NCI-H1417 (cell line): ENCODE measurements around the gene DAGLA.

ENCODE experiments used
- DNase-seq, 3 experiments: peaks; one replicate each; lab custom pipeline; 2025; lab: John Stamatoyannopoulos, UW

DAGLA gene

DNA sequence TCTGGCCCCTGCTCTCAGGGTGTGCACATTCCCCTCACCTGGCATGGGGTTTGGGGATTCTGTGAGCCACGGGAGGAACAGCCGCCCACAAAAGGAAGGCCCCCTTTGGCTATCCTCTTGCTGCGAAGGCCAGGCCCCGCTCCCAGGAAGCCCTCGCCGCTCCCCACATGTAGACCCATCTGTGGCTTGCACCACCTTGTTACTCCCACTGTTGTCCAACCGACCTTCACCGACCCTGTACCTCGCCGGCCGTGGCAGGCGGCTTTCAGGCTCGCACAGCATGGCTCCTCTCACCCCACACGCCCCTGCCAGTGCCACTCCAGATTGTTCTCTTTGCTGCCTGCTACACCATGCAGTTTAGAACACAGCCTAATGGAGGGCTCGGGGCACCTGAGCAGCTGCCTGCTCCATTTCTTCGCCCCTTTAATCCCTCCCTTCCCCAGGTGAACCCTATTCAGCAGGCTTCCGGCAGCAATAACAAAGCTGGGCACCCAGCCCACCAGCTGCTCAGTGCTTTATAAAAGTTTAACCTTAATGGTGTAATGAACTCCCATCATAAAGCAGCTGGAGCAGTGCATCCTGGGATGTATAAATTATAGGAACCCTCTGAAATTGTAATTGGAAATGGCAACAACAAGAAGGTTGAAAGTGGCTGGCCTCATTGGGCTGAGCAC, 10.7 kb downstream of the DAGLA start:
- peak; percentile 35 to 89 (median 77) for DNase-seq

DNA sequence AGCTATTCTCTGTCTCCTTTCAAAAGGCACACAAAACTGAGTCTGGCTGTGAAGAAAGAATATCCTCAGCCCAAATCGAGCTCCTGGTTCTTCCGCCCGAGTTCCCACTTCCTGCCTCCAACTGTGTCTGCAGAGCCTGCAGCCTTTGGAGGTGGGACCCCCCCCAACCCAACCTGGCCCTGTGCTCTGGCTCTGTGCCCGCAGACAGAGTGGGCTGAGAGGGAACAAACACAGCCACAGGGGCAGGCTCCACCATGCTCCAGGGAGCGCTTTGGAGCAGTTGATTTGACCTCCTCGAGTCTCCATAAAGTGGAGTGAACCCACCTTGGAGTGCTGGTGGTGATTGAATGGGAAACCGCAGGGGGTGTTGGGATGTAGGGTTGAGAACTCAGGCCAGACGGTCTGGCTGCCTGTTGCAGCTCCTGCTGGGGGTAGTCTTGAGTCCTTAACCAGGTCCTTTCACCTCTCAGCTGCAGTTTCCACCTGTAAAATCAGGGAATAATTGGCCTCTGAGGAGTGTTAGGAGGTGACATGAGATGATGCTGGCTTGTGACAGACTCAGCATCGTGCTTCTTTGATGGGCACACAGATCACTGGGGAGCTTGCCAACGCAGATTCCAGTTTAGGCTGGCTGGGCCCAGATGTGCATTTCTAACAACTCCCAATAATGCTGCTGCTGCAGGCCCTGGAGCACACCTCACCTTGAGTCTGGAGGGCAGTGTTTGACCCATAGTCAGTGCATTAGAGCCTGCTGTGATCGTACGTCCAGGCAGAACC, 11.4 kb downstream of the DAGLA start:
- DNase-seq = peak; percentile 73 to 89 (median 77)

DNA sequence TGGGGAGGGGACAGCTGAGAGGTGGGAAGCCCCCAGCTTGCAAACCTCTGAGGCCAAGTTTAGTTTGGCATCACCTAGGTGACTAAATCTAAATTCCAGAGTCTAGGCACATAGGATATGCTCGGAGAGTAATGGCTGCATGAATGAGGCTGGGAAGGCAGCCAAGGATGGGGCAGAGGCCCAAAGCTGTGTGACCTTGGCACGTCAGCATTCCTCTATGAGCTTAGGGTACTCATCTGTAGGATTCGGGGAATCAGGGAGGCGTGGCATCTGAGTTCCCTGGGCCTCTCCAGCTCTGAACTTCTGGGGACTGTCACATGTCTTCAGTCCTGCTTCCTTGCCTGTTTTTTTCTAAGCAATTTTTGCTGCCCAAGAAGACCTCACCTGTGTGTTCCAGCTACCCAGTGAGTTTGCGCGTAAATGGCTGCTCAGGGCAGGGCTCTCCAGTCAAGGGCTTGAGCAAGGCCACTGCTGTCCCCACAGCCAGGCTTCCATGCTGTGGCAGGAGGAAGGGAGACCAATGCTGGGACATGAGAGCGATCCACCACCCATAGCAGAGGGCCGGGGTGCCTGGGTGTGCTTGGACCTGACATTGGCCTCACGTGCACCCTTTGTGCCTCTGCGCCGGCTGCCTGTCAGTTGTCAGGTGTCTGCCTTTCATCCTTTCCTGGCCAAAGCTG, 13.9 kb downstream of the DAGLA start:
- no peak for DNase-seq

DNA sequence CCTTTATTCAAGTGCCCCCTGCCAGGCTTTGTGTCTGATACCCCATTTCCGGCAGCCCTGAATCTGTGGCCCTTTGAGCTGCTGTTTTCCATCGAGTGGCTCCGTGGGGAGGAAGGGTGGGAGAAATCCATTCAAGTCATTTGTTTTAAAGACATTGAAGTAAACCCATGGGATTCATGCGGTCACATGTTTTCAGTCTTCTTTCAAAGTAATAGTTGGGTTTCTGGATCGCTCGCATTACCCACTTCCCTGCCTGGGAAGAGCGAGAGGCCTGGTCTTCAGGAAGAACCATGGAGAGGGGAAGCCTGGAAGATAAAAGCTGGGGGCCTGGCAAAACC, 14.4 kb downstream of the DAGLA start:
- peak; percentile 68 to 84 (median 73) for DNase-seq

DNA sequence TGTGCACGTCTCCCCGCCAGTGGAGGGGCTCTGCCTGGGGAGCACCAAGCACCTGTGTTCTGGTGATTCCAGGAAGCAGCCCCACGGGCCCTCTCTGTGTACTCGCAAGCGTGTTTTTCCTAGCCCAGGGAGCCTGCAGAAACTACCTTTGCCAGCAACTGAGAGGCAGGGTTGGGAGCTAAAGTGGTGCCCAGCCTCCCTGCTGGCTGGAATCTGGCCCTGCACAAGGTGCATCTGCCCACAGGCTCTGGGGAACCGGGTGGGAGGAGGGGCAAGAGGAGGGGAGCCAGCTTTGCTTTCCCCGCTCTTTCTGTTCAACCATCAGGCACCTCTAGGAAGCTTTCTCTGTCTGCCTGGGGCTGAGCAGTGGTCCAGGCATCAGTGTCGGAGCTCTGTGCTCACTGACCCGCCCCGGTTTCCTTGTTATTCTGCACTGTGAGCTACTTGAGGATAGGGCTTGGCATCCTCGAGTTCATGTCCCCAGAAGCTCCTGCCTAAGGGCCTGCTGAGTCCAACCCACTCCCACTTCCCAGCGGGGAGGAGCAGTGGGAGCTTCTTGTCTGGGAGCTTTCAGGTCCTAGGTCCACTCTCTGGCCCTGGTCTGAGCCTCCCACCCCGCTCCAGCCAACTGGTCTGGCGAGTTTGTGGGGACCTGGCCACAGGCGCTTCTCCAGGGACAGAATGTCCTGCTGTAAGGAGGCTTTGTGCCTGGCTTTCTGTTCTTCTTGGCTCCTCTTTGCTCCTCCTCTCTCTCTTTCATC, 14.9 kb downstream of the DAGLA start:
- DNase-seq = peak; percentile 48 to 76 (median 68)

DNA sequence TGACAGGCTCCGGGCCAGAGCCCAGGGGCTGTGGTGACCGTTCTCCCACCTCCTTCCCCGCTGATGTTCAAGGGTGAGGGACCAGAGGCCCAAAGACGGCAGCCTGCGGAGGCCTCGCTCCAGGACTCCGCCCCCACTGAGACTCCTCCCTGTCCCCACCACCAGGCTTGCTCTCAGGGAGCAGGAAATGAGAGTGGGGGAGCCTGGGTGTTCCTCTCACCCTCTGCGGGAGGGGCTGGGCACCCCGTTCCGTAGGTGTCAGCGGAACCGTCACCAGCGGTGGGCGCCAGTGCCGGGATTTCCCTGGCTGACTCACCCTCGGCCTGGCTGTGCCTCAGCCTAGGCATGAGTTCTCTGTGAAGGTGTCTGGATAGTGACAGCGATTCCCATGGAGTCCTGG, 15.7 kb downstream of the DAGLA start:
- peak in 1 of 3 experiments; percentile 19 for DNase-seq

DNA sequence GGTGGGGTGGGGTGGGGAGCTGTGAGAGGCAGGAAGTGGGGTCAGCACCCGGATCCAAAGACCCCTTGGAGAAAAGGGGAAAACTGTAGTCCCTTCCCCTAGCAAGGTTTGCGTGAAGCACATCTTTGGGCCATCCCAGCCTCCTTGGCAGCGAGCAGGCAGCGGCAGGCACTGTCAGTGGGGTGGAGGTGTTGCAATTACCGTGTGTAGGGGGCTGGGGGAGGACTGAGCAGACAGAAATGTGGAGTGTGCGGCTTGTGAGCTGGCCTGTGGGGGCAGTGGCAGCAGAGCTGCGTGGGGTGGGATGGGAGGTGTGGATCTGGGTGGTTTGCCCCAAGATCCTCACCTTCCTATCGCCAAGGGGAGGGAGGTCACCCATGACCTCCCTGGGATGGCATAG, 16.4 kb downstream of the DAGLA start:
- no peak for DNase-seq

DNA sequence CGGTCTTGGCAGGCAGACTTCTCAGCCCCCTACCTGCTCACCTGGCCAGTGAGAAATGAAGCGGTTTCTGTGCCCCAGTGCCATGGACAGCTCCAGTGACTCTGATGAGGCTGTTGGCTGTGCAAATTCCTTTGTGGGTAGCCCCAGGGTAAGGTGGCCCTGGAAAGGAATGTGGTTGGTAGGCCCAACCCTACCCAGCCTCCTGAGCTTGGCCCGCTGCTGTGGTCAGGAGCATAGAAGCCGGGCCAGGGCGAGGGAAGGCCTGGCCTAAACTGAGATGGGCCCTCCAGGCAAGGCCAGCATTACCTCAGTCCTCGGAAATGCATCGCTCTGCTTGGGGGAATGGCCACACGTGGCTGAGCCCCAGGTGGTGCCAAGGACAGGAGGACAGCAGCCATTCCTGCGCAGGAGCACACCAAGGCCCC, 16.9 kb downstream of the DAGLA start:
- DNase-seq = no peak

DNA sequence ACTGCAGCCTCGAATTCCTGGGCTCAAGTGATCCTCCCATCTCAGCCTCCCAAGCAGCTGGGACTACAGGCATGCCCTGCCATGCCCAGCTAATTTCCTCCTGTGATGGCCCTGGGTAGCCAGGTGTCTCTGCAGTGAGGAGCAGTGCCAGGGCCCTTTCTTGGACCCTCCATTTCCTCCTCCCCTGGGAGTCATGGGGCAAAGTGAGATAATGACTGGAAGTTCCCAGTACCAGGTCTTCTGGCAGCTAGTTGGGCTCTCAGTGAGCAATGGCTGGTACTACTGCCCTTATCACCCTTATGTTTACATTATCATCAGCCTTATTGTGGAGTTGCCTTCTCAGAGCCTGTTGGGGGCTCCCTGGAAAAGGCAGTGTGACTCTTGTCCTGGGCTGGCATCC, 17.6 kb downstream of the DAGLA start:
- no peak for DNase-seq

DNA sequence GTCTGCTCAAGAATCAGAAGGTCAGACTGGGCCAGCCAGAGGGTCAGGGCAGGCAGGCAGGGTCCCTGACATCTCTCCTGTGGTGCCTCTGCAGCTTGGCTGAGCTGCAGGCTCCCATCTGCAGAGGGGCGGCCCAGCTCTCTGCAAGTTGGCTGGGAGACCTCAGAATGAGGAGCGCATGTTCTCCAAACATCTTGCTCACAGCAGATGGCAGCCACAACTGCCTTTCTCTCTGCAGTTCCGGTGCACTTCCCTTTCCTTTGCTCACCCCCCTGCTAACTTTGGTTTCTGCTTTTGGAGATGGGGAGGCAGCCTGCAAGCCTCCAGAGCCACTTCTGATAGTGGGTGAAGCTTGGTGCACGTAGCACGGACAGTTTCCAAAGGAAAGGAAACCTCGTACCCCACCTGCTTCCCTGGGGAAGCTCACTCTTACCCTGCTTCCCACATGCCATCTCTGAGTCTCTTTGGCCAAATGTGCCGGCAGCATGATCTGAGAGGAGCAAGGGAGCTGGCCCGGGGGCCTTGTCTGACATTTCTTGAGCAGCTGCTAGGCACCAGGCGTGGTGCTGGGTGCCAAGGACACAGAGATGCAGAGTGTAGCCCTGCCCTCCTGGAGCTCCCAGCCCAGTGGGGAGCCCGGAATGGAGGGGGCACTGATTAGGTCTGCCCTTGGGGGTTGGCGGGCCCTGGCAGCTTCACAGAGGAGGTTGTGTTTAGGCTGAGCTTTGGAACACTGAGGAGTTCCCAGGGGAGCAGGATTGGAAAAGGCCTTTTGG, 18.2 kb downstream of the DAGLA start:
- DNase-seq = peak in 1 of 3 experiments; percentile 22

DNA sequence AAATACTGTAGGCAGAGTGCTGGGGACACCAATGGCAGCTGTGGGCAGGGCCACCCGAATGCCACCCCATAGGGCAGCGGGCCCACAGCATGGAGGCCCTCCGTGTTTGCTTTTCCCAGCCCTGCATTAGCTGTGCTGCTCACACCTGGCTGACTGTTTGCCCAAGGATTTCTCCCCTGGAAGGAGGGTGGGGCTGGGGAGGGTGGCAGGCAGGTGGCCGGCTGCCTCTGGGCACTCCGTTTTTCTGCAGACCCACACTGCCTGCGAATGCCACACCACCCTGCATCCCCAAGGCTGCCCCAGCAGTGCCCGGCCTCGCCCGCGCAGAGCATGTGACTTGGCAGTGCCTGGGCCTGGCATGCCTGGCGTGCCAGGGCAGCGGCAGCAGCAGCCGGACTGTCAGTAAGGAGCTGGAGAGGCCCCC, 19.6 kb downstream of the DAGLA start:
- peak; percentile 70 to 97 (median 91) for DNase-seq

DNA sequence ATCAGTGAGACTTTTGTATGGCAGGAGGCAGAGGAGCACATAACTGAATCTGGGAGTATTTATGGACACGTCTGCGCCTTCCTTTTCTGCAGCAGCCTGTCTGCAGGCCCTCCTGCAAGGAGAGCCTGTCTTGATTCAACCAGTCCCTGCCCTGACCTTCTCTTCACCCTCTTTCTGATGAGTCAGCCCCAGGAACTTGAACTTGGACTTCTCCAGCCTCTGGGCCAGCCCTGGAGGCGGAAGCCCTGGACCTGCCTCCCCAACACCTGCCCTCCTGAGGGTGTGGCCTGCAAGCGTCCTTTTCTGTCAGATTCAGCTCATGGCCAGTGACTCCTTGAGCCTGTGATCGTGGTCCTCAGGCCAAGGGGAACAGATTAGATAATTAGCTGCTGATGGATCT, 20.0 kb downstream of the DAGLA start:
- DNase-seq = peak; percentile 28 to 81 (median 71)

DNA sequence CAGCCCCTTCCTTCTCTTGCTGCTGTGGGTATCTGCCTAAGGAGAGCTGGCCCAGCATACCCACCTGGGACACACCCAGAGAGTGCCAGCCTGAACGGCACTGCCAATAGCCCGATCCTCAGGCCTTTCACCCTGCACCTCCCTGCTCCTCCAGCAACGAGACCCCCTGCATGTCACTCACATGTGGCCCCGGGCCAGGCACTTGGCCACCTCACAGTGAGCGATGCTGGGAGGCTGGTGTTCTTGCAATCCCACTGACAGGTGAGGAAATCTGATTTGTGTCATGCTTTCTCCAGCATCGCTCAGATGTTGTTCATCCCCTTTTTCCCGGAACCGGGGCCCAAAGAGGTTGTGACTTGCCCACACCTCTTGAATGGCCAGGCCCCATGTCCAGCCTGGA, 20.5 kb downstream of the DAGLA start:
- DNase-seq = no peak

DNA sequence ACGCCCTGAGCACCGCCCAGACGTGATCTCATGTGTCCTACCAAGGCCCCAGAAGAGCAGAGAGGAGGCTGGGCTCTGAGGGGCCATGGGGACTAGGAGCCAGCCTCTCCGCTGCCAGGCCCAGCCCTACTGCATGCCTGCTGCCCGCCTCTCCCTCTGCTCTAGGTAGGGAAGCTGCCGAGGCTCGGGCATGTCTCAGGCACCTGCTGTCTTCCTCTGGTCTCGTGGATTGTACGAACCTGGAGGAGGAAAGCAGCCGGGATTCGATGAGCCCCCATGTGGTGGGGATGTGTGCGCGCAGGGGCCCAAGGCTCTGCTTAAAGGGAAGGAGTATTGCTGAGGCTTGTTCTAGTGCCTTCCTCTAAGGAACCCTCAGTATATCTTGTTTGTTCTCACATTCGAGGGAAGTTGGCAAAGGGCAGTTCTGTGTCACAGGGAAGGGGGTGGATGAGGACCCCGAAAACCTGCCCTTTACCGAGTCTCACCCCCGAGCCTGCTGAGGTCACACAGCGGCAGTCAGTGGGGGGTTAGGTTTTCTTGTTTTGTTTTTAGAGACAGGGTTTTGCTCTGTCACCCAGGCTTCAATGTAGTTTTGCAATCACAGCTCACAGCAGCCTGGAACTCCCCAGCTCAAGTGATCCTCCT, 21.2 kb downstream of the DAGLA start:
- DNase-seq = peak; percentile 59 to 85 (median 66)

DNA sequence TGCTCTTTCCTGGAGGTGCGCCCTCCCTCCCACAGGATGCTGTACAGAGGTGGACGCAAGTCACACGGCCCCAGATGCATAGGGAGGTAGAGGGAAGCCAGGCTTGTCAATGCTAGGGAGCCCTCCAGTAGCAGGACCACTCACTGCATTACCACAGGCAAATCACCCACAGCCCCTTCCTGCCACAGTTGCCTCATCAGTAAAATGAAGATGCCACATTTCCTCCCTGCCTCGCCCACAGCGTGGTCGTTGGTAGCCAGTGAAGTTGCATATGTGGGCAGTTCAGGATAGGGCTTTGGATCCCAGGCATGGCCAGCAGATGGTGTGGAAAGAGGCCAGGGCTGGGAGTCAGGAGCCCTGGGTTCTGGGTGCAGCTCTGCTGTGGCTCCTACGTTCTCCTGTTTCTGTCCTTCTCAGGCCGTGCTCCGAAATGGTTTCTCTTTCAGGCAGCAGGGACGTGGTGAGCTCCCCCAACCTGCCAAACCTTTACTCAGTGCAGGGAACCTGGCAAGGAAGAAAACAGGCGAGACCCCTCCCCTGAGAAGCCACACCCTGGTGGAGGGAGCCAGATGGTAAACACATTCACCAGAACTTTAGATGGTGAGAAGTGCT, 22.6 kb downstream of the DAGLA start:
- DNase-seq = no peak

DNA sequence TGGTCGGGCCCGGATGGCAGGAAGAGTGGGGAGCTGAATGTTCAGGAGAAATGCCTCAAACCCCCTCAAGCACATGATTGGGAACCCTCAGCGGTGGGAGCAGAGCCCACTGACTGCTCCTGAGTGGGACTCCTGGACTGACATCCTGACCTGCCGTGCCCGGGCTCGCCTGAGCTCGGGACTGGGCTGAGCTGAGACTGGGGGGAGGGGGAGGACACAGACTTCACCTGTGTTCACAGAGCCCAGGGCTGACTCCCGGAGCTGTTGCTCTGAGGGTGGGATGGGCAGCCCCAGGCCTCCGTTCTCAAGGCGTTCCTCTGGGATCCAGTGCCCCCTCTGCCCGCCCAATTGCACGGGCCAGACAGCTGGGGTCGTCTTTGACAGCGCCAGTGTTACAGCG, 24.6 kb downstream of the DAGLA start:
- DNase-seq = no peak

DNA sequence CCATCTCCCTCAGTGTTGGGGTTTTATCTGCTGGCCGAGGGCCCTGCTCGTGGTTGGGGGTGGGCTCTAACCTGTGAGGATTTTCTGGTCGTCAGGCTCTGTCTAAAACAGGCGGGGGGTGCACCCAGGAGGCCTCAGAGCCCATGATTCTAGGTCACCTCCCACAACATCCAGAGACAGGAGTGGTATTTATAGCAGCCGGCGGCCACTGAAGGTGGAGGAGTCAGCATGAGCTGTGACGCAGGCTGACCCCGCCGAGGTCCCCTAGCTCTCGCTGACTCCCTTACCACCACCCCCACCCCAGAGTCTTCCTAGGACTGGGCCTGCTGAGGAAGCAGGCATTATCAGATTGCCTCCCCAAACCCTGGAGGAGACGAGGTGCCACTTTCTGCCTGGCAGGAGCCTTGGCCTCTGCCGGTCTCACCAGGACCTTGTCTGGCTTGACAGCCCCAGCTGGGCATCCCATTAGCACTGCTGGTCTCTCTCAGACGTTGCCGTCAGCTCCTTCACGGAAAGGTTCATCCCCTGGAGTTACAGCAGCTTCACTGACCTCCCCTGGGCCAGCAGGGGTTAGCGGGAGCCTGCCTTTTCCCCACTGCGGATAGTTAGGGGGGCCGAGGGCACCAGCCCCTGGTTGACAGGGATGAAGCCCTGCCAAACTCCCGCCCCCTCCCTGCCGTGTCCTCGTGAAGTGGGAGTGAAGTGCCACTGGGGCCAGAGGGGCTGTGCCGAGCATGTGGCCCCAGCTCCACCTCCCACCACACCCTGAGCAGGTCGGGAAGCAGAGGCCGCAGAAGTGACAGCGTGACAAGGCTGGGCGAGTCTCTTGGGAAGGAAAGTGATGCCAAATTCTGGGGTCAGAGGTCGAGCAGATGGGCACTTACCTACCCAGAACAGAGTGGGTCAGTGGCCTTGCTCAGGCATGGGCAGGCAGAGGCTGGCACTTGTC, 26.5 kb downstream of the DAGLA start:
- no peak for DNase-seq

DNA sequence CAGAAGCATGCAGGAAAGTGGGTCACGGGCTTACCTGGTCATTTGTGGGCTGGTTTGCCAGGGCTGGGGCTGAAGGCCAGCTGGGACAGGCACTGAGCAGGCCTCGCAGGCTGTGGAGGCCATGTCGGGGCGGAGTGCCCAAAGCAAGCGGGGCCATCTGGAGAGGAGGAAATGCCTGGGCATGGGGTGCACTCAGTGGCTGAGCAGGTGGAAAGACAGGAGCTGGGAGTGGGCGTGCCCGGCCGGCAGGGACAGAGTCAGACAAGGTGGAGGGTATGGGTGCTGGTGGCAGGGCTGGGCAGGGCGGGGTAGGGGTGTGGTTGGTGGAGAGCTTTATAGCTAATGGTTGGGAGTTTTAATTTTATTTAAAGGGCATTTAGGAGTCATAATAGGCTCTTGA, 27.4 kb downstream of the DAGLA start:
- DNase-seq = no peak

DNA sequence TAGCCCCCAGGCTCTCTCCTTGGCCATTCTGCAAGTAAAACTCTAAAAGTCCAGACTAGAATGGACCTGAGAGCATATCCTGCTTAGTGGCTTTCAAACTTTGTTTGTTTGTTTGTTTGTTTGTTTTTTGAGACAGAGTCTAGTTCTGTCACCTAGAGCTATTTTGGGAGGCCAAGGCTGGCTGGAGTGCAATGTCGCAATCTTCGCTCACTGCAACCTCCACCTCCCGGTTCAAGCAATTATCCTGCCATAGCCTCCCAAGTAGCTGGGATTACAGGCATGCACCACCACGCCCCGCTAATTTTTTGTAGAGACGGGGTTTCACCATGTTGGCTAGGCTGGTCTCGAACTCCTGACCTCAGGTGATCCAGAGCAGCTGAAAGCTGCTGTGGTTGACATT, 28.9 kb downstream of the DAGLA start:
- DNase-seq = no peak
